ENCODE data around the gene SLC17A4.

DNA sequence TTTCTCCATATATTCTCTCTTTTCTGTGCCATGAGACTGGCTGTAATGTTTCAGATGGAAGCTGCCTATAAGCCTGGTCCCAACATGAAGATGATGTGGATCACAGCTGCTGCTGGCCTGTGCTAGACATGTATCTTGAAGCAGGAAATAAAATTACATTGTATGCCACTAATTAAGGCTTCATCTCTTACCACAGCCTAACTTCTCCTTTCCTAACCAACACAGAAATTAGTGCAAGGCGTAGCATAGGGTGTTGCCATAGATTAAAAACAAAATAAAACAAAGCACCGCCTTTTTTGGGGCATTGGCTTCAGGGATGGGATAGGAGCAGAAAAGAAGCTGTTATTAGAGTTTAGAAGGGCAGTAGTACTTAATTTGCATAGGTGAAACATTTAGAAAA lies 4.7 kb upstream of the SLC17A4 start:
- TF ChIP-seq, protein P1, sequence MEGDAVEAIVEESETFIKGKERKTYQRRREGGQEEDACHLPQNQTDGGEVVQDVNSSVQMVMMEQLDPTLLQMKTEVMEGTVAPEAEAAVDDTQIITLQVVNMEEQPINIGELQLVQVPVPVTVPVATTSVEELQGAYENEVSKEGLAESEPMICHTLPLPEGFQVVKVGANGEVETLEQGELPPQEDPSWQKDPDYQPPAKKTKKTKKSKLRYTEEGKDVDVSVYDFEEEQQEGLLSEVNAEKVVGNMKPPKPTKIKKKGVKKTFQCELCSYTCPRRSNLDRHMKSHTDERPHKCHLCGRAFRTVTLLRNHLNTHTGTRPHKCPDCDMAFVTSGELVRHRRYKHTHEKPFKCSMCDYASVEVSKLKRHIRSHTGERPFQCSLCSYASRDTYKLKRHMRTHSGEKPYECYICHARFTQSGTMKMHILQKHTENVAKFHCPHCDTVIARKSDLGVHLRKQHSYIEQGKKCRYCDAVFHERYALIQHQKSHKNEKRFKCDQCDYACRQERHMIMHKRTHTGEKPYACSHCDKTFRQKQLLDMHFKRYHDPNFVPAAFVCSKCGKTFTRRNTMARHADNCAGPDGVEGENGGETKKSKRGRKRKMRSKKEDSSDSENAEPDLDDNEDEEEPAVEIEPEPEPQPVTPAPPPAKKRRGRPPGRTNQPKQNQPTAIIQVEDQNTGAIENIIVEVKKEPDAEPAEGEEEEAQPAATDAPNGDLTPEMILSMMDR (conservative IDR thresholded peaks at IDR 0.05; ENCODE audit: low read length), result no peak
- TF ChIP-seq EZH2phosphoT487 (IDR thresholded peaks at IDR 0.05; ENCODE audit: borderline replicate concordance), result no peak

Data from Loucy (cell line).